Suprapubic skin (tissue), 4 donors: ENCODE measurements around the gene LPCAT1. TPM values are rescaled to one million over a fixed set of nuclear protein-coding genes. Genes with fewer than 3 reads are reported as not detected.

Experiments
- DNase-seq, 2 donors: peaks; one replicate each; pipeline ENCODE4 v3.0.0-alpha.2; 2019; ENCODE audit warnings: low spot score in 2 of 2
- H3K27ac ChIP-seq: fragments of 200-600 bp; sonication (generic); one replicate; pipeline ENCODE4 v1.5.1; 2019
- H3K27me3 ChIP-seq: fragments of 200-600 bp; sonication (generic); one replicate; pipeline ENCODE4 v1.5.1; 2019
- H3K36me3 ChIP-seq: fragments of 200-600 bp; sonication (generic); one replicate; pipeline ENCODE4 v1.5.1; 2019
- H3K4me1 ChIP-seq: fragments of 200-600 bp; sonication (generic); one replicate; pipeline ENCODE4 v1.5.1; 2019
- H3K4me3 ChIP-seq: fragments of 200-600 bp; sonication (generic); one replicate; pipeline ENCODE4 v1.5.1; 2019; ENCODE audit warnings: mild to moderate bottlenecking
- H3K9me3 ChIP-seq: fragments of 200-600 bp; sonication (generic); one replicate; pipeline ENCODE4 v1.5.1; 2019
- EP300 ChIP-seq: sonication (generic); formaldehyde crosslinking; IDR thresholded peaks from one replicate; pipeline ENCODE4 v1.6.1; 2017; ENCODE audit warnings: antibody characterized with exemption
- POLR2A ChIP-seq, 2 donors: fragments of 450-650 bp; IDR thresholded peaks; one replicate each; pipeline ENCODE4 v1.6.1; 2017; ENCODE audit warnings: antibody characterized with exemption in 2 of 2, mild to moderate bottlenecking in 2 of 2, moderate library complexity in 2 of 2
- POLR2AphosphoS5 ChIP-seq, 3 donors: sonication (generic); formaldehyde crosslinking; IDR thresholded peaks; one replicate each; pipeline ENCODE4 v1.6.1; 2017; ENCODE audit warnings: antibody characterized with exemption in 3 of 3
- WGBS: methylation state at CpG from one replicate; pipeline ENCODE4 v1.1.5; 2018; 5-methylcytosine and 5-hydroxymethylcytosine counted together
- total RNA-seq, 4 donors: library from RNA; depleted of rRNA; stranded (reverse); fragments of >200 nt; gene quantifications; one replicate each; pipeline ENCODE4 v1.1.0, GENCODE V29; 2016
- TF ChIP-seq, protein P1 (sequence below), 2 donors: fragments of 200-600 bp in 1 of 2; fragments of 450-650 bp in 1 of 2; sonication (generic) in 1 of 2; IDR thresholded peaks; one replicate each; pipeline ENCODE4 v1.5.1; 2016 to 2019; ENCODE audit warnings: antibody characterized with exemption in 2 of 2, mild to moderate bottlenecking in 1 of 2, moderate library complexity in 1 of 2

The LPCAT1 gene
- total RNA-seq, 4 donors from 2014 or later: 11.3 to 21.0 (median 13.8) TPM

DNA sequence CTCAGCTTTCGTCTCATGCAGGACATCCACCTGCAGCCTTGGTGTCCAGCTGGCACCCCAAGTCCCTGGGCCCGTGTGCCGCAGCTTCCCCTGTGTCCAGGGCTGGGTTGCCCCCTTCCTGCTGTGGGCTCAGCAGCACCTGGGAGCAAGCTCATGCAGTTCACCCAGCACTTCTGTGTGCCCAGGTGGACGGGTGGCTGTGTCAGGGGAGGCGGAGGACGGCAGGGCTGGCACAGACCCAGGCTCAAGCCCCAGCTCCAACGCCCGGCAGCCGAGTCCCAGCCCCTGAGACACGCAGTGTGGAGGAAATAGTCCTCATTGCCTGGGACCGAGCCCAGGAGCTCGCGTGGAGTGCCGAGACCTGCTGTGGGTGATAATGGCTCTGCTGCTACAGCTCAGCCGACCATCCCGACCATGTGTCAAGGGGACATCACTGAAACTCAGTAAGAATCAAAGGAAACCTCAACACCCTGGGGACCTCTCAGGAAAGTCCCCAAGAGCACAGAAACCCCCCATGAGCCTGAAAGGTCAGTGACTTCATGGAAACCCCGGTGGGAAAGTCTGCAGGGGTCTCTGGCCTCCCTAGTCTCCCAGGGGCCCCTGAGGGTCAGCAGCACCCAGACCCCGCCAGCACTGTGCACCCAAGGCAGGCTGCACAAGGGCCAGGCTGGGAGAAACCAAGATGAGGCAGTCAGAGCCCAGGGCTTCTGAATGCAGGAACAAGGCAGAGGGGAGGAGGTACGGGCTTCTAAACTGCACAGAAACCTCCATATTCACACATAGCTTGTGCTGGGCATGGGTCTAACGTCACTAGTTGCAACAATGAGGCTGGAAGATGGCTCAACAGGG lies 38.8 kb downstream of the LPCAT1 start:
- WGBS: 83% methylated on average over 11 of the region's 20 CpGs

DNA sequence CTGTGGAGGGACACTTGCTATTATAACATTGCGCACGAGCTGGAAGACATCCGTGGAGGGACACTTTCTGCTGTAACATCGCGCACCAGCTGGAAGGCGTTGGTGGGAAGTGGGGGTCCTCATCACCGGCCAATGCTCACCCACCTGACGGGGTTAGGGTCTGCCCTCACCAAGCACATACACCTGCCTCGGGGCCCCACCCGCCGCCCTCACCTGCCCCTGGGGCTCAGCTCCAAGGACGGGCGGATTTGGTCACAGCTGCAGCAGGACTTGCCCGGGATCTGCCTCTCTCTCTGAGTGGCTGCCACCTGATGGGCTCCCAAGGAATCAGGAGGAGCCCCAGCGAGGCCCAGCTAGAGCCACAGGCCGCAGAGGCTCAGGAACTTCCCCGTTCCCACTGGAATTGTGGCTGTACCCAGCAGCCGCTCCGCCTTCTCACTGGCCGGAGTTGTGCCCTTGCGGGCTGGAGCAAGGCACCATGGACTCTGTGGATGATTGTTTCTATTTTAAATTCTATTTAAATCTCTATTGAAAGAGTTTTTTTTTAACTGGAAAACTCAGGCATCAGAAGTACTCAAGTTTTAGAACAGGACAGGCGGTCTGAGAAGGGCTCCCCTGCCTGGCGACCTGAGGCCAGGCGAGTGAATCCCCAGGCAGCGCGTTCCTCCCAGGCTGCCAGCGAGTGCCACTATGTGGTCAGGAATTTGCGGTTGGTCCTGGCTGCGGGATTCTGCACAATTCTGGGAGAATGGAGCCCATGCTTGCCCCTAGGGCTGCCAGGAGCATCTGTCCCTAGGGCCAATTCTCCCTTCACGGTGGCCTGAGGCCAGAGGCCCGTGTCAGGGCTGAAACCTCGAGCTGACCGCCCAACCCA lies 39.7 kb downstream of the LPCAT1 start:
- WGBS: 90% methylated on average over 26 of the region's 33 CpGs
- H3K4me3 ChIP-seq: no peak overlapping the region
- no peak for TF ChIP-seq EP300
- no peak for TF ChIP-seq POLR2A (IDR thresholded peaks at IDR 0.05)
- TF ChIP-seq POLR2AphosphoS5 (IDR thresholded peaks at IDR 0.05): no peak
- TF ChIP-seq, protein P1, sequence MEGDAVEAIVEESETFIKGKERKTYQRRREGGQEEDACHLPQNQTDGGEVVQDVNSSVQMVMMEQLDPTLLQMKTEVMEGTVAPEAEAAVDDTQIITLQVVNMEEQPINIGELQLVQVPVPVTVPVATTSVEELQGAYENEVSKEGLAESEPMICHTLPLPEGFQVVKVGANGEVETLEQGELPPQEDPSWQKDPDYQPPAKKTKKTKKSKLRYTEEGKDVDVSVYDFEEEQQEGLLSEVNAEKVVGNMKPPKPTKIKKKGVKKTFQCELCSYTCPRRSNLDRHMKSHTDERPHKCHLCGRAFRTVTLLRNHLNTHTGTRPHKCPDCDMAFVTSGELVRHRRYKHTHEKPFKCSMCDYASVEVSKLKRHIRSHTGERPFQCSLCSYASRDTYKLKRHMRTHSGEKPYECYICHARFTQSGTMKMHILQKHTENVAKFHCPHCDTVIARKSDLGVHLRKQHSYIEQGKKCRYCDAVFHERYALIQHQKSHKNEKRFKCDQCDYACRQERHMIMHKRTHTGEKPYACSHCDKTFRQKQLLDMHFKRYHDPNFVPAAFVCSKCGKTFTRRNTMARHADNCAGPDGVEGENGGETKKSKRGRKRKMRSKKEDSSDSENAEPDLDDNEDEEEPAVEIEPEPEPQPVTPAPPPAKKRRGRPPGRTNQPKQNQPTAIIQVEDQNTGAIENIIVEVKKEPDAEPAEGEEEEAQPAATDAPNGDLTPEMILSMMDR (IDR thresholded peaks at IDR 0.05): no peak
- H3K36me3 ChIP-seq: peaks cover 38% of the 10 kb centered on the region
- H3K27ac ChIP-seq: no peak overlapping the region
- no peaks in the 10 kb centered on the region for H3K27me3 ChIP-seq
- H3K4me1 ChIP-seq: peaks cover 2% of the 10 kb centered on the region
- DNase-seq: no peak
- H3K9me3 ChIP-seq: no peaks in the 10 kb centered on the region

More for the DNA sequence above, 38.8 kb downstream of the LPCAT1 start:
- DNase-seq: no peak
- TF ChIP-seq, protein P1 (IDR thresholded peaks at IDR 0.05): no peak
- TF ChIP-seq EP300: no peak
- TF ChIP-seq POLR2A (IDR thresholded peaks at IDR 0.05): no peak
- TF ChIP-seq POLR2AphosphoS5 (IDR thresholded peaks at IDR 0.05): no peak
- Histone ChIP-seq H3K4me1 (no peaks in the 10 kb centered on the region), H3K27ac (no peak overlapping the region), H3K27me3 (no peaks in the 10 kb centered on the region), H3K4me3 (no peak overlapping the region), H3K9me3 (no peaks in the 10 kb centered on the region), H3K36me3 (peaks cover 37% of the 10 kb centered on the region)

DNA sequence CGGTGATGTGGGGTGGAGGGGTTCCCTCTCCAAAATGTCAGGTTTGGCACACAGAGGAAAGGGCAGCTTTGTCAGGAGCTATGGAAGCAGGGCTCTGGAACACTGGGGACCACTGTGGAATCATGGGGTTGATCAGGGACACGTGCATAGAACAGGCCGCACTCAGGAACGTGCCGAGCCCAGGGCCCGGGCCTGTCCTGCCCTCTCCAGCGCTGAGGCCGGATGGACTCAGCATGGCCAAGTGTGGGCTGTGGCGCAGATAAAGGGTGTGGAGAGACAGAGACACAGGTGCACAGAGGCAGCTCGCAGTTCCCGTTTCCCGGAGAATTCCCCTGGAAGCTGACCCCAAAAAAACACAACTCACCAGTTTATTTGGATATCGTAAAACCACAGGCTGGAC lies 40.7 kb downstream of the LPCAT1 start:
- H3K36me3 ChIP-seq: peaks cover 38% of the 10 kb centered on the region
- H3K27me3 ChIP-seq: no peaks in the 10 kb centered on the region
- no peak for DNase-seq
- no peak overlapping the region for H3K4me3 ChIP-seq
- H3K4me1 ChIP-seq: peaks cover 2% of the 10 kb centered on the region
- no peak for TF ChIP-seq POLR2A (IDR thresholded peaks at IDR 0.05)
- TF ChIP-seq POLR2AphosphoS5 (IDR thresholded peaks at IDR 0.05): no peak
- TF ChIP-seq EP300: no peak
- TF ChIP-seq, protein P1 (IDR thresholded peaks at IDR 0.05): no peak
- WGBS: 97% methylated on average over 13 of the region's 13 CpGs
- no peak overlapping the region for H3K27ac ChIP-seq
- no peaks in the 10 kb centered on the region for H3K9me3 ChIP-seq

DNA sequence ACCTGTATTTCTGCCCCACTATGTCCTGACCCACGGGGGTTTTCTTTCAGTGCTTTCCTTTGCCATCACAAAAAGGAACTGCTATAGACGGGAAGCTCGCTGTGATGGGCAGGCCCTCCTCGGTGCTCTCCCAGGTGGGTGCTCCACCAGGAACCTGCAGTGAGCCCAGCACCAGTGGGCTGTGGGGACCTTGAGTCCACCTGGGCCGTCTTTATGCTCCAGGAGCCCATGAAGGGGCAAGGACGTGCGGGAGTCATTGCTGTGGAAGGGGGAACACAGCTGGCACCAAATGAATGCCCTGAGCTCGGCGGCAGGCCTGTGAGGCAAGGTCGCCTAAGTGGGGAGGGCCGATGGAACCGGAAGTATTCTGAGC lies 41.8 kb downstream of the LPCAT1 start:
- no peak for TF ChIP-seq POLR2A (IDR thresholded peaks at IDR 0.05)
- TF ChIP-seq, protein P1 (IDR thresholded peaks at IDR 0.05): no peak
- no peak for TF ChIP-seq EP300
- TF ChIP-seq POLR2AphosphoS5 (IDR thresholded peaks at IDR 0.05): no peak
- H3K27ac ChIP-seq: no peak overlapping the region
- 92% methylated on average over 12 of the region's 12 CpGs for WGBS
- H3K36me3 ChIP-seq: peaks cover 33% of the 10 kb centered on the region
- peaks cover 2% of the 10 kb centered on the region for H3K4me1 ChIP-seq
- no peaks in the 10 kb centered on the region for H3K27me3 ChIP-seq
- no peaks in the 10 kb centered on the region for H3K9me3 ChIP-seq
- DNase-seq: no peak
- no peak overlapping the region for H3K4me3 ChIP-seq
